DMS79 (cell line): ENCODE data around the gene AFAP1L2.
A peak's percentile ranks its signal among the peaks of the same experiment; 100 is the strongest.

Experiments
- DNase-seq: peaks from one replicate; lab custom pipeline; 2025; lab: John Stamatoyannopoulos, UW

Gene AFAP1L2

GRCh38 chr10:114389426-114389825, 14.9 kb downstream of the AFAP1L2 start:
- DNase-seq, result peak; percentile 9

GRCh38 chr10:114388275-114388674, 16.0 kb downstream of the AFAP1L2 start:
- DNase-seq, result no peak

DNA sequence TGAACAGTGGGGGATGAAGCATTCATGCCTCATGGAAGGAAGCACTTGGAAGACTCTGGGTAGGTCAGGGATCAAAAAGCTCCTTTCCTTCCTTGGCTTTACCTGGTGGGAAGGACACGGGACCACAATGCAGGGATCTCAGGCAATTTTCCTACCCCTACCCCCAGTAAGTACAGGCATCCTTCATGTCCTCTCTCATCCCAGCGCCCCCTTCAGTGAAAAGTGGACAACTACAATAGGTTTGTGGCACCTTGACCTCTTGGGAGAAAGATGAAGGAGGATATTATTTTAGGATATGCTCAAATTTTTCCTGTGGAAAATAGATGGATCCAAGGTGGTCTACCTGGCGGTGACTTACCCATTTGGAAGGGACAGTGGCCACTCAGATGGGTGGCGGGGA, 16.5 kb downstream of the AFAP1L2 start:
- no peak for DNase-seq

DNA sequence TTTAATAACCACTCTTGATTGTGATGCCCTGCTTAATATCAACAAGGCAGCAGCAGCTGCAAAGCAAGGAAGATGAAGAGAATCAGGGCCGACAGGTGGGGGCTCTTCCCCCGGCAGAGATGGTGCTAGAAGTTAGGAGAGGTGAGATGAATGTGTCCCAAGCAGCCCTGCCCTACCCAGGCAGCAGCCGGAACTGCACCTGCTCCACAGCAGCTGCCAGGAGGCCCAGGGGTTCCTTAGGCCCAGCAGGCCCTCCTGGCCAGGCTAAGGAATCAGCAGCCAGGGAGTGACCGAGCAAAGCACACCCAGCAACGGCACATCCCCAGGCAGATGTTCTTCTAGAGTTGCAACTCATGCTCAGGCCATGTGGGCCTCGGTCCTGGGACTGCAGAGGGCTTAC, 17.9 kb downstream of the AFAP1L2 start:
- no peak for DNase-seq

GRCh38 chr10:114385557-114385956, 18.7 kb downstream of the AFAP1L2 start:
- DNase-seq, result no peak

DNA sequence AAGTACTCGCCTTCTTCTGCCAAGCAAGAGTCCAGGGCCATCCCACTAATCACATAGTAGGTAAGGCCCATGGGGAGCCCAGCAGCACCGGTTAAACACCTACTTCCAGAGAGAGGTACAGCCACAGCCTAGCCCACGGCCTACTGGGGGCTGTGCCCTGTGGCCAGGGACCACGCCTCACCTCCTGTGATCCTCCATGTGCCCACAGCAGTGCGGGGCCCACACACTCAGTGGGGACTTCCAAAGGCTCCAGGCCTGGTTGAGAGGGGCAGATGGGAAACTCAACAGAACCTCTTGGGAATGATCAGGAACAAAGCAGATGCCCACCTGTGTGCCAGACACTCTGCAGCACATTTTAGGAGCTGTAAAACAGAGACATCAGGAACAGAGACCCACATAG, 19.7 kb downstream of the AFAP1L2 start:
- DNase-seq, result no peak

- no peak for DNase-seq
These were observed 20.1 kb downstream of the AFAP1L2 start for GRCh38 chr10:114384181-114384580.

- DNase-seq, result no peak
These were observed 23.5 kb downstream of the AFAP1L2 start for GRCh38 chr10:114380797-114381196.

DNA sequence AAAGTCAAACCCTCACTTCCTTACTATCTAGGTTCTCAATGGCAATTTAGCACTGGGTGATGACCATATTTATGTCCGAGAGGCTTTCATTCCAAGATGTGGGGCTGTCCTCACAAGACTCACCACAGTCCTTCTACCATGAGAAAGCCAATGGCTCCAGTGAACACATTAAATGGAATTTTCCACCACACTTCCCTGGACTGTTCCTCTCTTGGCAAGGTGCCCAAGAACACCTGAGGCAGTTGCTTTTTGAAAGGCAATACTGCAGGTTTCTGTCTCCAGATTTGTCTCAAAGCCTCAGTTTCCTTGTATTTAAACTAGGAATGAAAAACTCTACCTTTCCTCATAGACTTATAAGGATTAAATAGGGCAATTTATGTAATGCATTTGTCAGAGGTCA, 24.2 kb downstream of the AFAP1L2 start:
- no peak for DNase-seq

GRCh38 chr10:114379631-114380041, 24.7 kb downstream of the AFAP1L2 start:
- DNase-seq, result no peak

DNA sequence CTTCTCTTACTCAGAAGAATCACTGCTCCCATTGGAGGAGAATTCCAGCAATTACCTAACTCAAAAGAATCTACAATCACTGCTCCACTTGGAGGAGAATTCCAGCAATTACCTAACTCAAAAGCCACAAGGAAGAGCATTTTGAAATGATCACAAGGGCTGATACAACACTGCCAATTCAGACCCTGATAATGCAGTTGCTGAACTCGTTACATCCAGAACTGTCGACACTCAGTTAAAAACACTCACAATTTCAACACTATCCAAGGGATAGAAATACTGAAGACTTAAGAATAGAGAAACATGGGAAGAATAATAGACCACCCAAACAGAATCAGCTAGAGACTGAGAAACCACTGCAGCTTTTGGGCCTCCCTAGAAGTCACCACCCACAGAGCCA, 27.8 kb downstream of the AFAP1L2 start:
- DNase-seq, result no peak

DNA sequence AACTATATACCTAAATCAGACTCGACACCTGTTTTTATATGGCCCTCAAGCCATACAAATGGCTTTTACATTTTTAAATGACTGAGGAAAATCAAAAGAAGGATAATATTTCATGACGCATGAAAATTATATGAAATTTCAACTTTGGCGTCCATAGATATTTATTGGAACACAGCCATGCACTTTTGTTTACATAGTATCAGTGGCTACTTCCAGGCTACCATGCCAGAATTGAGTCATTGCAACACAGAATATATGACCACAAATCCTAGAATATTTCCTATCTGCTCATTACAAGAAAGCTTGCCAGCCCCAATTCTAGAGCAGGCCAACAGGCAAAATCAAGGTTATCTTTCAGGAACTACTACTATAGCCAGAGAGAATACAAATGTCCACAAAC, 29.3 kb downstream of the AFAP1L2 start:
- no peak for DNase-seq

GRCh38 chr10:114374053-114374791, 30.1 kb downstream of the AFAP1L2 start:
- DNase-seq, result no peak

DNA sequence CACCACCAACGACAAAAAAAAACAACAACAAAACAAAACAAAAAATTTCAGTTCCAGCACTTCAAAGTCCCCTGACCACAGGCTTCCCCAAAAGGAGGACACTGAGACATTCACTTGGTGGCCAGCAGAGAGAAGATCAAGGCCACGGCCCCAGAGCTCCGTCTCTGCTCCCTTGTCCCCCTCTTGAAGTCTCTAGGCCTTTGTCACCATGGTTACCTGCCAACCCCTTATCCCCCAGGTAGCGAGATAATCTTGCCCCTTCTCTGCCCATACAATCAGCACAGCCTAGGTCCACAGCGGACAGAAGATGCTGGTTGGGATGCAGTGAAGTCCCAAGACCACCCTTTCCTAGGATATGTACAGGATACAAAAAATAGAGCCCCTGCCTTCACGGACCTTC, 30.7 kb downstream of the AFAP1L2 start:
- DNase-seq, result no peak

DNA sequence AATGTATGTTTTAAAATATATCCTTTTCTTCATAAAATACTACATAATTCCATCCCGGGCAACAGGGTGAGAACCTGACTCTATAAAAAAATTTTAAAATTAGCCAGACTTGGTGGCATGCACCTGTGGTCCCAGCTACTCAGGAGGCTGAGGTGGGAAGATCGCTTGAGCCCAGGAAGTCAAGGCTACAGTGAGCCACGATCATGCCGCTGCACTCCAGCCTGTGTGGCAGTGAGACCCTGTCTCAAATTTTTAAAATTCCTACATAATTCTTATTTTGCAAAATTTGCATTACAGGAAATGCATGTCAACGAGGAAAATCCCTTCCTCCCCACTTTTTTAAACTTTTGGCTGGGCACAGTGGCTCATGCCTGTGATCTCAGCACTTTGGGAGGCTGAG, 31.3 kb downstream of the AFAP1L2 start:
- DNase-seq, result no peak

GRCh38 chr10:114372179-114372578, 32.1 kb downstream of the AFAP1L2 start:
- DNase-seq, result no peak

DNA sequence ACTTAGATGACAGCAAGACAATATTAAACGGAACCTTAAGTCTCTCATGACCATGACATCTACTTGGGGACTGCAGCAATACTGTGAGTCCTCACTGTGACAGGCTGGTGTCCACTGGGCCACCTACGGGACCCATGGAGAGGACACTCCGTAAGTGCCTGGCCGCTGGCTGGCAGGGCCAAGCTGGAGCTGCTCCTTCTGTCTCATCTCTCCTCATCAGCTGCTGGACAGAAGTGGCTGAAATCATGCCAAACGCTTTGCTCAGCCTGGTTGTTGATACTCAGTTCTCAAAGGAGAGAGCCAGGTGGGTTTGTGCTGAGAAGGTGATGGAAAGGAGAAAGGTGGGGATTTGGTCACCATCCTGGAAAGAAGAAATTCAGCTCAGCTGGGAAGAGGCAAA, 33.3 kb downstream of the AFAP1L2 start:
- no peak for DNase-seq

DNA sequence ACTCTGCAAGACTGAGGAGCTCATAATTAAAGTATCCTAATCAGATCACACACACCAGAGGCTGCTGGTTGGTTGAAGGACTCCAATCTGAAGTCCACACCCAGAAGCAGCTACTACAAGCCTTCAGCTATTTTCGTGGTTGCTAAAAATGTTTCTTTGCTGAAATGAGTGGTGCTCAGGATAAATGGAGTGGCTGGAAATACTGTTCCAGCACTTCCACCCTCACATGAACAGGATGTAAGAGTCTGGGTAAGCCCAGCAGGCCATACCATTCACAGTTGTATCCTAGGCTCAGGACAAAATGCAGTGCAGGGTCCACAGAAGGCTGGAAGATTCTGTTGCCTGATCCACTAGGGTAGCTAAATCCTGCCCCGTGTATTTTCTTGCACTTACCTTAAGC, 34.1 kb downstream of the AFAP1L2 start:
- DNase-seq, result no peak

DNA sequence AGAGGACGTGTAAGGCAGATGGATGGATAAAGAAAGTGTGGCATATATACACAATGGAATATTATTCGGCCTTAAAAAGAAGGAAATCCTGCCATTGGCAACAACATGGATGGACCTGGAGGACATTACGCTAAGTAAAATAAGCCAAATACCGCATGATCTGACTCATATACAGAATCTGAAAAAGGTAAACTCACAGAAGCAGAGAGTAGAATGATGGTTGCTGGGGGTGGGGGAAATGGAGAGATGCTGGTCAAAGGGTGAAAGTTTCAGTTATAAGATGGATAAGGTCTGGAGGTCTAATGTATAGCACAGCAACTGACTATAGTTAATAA, 36.3 kb downstream of the AFAP1L2 start:
- no peak for DNase-seq

DNA sequence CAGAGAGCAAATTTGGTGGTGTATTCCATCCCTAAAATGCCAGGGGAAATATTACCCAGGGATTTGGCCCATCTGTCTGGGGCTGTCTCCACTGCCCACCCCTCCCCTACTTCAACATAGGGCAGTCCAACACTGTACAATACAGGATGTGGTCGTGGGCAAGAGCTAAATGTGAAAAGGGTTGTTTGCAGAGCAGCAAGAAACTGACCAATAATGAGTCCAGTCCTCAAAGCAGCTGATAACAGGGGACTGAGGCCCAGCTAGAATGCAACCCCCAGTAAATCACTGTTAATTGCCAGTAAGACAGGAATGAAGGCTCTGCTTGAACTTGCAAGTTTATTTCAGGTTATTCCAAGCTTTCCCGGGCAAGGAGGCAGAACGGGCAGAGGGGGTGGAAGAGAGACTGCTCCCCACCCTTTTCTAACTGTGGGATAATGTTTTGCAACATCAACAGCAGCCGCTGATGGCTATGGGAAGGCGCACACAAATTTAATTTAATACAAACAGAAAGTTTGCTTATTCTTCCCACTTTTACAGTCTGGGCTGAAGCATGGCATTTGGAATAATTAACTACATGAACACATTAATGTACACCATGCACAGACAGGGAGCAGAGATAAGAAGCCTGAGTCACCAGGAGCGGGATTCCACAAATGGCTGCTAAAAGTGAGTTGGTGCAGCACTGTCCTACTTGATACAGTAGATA, 36.8 kb downstream of the AFAP1L2 start:
- DNase-seq, result no peak

DNA sequence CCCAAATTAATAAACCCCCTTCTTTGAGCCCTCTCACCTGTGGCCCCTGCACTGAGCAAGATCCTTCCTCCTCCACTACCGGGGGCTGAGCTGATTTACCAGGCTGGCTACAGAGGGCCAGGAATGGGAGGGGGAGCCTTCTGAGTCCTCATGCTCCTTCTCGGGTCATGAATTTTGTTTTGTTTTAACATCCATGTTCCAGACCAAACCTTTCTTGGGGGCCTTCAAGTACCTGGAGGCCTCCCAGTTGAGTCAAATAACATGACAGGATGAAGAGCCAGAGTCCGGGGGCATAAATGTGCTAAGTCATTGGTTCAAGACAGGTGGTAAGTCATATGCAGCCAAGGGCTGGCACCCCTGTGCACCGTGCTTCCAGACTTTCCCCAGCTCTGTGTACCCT, 39.6 kb downstream of the AFAP1L2 start:
- no peak for DNase-seq

DNA sequence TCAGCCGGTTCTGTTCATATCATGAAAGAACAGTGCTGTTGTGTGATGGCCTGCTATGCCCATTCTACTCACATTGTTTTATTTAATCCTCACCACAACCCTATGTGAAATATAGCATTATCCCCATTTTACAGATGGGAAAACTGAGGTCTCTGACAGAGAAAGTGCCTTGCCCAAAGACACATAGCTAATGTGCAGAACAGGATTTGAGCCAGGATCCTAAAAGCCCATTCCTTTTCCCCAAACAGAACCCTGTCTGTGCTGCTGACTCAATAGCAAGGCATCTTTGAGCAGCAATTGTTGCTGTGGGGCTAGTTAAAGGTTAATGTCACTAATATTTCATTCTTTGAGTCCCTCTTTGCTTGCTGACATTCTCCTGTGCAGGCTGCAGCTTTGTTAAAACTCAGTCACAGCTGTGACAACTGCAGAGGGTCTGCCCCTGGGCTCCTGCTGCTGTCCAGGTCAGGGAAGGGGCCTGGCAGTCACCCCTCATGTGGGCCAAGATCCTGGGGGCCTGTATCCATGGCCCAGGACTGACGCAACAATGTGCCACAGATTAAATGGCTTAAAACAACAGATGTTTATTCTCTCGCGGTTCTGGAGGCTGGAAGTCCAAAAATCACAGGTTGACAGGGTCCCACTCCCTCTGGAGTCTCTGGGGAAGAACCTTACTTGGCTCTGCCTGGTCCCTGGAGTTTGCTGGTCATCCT, 40.4 kb downstream of the AFAP1L2 start:
- DNase-seq, result no peak

- no peak for DNase-seq
These were observed 41.4 kb downstream of the AFAP1L2 start for GRCh38 chr10:114362826-114363355.
